WTC11 (cell line): ENCODE results near the gene BCAR3. TPM values are rescaled to one million over a fixed set of nuclear protein-coding genes. Genes with fewer than 3 reads are reported as not detected.

Experiments
- ATAC-seq: fragments of 200-7000 bp; cut with Tn5 transposase; 2 replicates; pipeline ENCODE4 v1.10.0; 2021; ENCODE audit warnings: mild to moderate bottlenecking, moderate library complexity
- CTCF ChIA-PET: fragments of 300-600 bp; sonication (Branson Sonifier 250); formaldehyde crosslinking; loops from one replicate; lab custom pipeline; 2021; ENCODE audit warnings: antibody characterized with exemption; lab: Charles Lee
- POLR2A ChIA-PET: fragments of 350-600 bp; sonication (Branson Sonifier 250); formaldehyde crosslinking; loops from one replicate; lab custom pipeline; 2021; ENCODE audit warnings: antibody characterized with exemption; lab: Charles Lee
- DNase-seq: peaks from one replicate; pipeline ENCODE4 v3.0.0; 2021; ENCODE audit warnings: low spot score
- H3K27ac Mint-ChIP-seq: 2 replicates; pipeline ENCODE4 v1.8.0; 2021; ENCODE audit warnings: mixed read lengths
- H3K27me3 Mint-ChIP-seq: 2 replicates; pipeline ENCODE4 v1.8.0; 2021; ENCODE audit warnings: low read depth, mild to moderate bottlenecking, moderate library complexity, mixed read lengths
- H3K36me3 Mint-ChIP-seq: 2 replicates; pipeline ENCODE4 v1.8.0; 2021; ENCODE audit warnings: mixed read lengths
- H3K4me1 Mint-ChIP-seq: 2 replicates; pipeline ENCODE4 v1.8.0; 2022; ENCODE audit warnings: mixed read lengths
- H3K4me3 Mint-ChIP-seq: 2 replicates; pipeline ENCODE4 v1.8.0; 2021; ENCODE audit warnings: mild to moderate bottlenecking, moderate library complexity, mixed read lengths
- H3K9me3 Mint-ChIP-seq: 2 replicates; pipeline ENCODE4 v1.8.0; 2021; ENCODE audit warnings: mixed read lengths
- GRHL2 ChIP-seq: fragments of 250-450 bp; sonication (Bioruptor Pico); IDR thresholded peaks from 2 replicates; pipeline ENCODE4 v1.8.0; 2022; ENCODE audit warnings: mild to moderate bottlenecking, moderate library complexity; ENCODE audit not compliant: insufficient replicate concordance, severe bottlenecking
- MAX ChIP-seq: sonication (generic); formaldehyde crosslinking; IDR thresholded peaks from 2 replicates; pipeline ENCODE4 v1.8.0; 2022; ENCODE audit warnings: mild to moderate bottlenecking, missing genetic modification reagents
- NFE2L1 ChIP-seq: sonication (generic); formaldehyde crosslinking; IDR thresholded peaks from 2 replicates; pipeline ENCODE4 v1.8.1; 2023; ENCODE audit warnings: missing genetic modification reagents
- NR1H2 ChIP-seq: sonication (generic); formaldehyde crosslinking; IDR thresholded peaks from 2 replicates; pipeline ENCODE4 v1.9.0; 2021; ENCODE audit warnings: mild to moderate bottlenecking, moderate library complexity, missing genetic modification reagents
- SMAD4 ChIP-seq: sonication (generic); formaldehyde crosslinking; IDR thresholded peaks from 2 replicates; pipeline ENCODE4 v1.8.0; 2022; ENCODE audit warnings: mild to moderate bottlenecking, missing genetic modification reagents
- TEAD4 ChIP-seq: sonication (generic); formaldehyde crosslinking; IDR thresholded peaks from 2 replicates; pipeline ENCODE4 v1.8.0; 2022; ENCODE audit warnings: mild to moderate bottlenecking, missing genetic modification reagents
- ZMAT4 ChIP-seq: fragments of 250-450 bp; sonication (Bioruptor Pico); IDR thresholded peaks from 2 replicates; pipeline ENCODE4 v1.9.0; 2021; ENCODE audit warnings: mild to moderate bottlenecking
- ZNF138 ChIP-seq: sonication (generic); formaldehyde crosslinking; conservative IDR thresholded peaks from 2 replicates; pipeline ENCODE4 v1.8.1; 2022; ENCODE audit warnings: mild to moderate bottlenecking, moderate library complexity, missing genetic modification reagents
- ZNF281 ChIP-seq: sonication (generic); formaldehyde crosslinking; IDR thresholded peaks from 2 replicates; pipeline ENCODE4 v1.8.0; 2023; ENCODE audit warnings: mild to moderate bottlenecking, missing genetic modification reagents
- ZNF317 ChIP-seq: sonication (generic); formaldehyde crosslinking; IDR thresholded peaks from 2 replicates; pipeline ENCODE4 v1.8.1; 2023; ENCODE audit warnings: low read depth, mild to moderate bottlenecking, moderate library complexity, missing genetic modification reagents, borderline replicate concordance
- ZNF396 ChIP-seq: fragments of 250-450 bp; sonication (Bioruptor Pico); IDR thresholded peaks from 2 replicates; pipeline ENCODE4 v1.8.0; 2021; ENCODE audit warnings: mild to moderate bottlenecking, moderate library complexity, borderline replicate concordance
- ZNF423 ChIP-seq: fragments of 250-450 bp; sonication (Bioruptor Pico); IDR thresholded peaks from 2 replicates; pipeline ENCODE4 v2.1.2; 2022; ENCODE audit warnings: mild to moderate bottlenecking, moderate library complexity
- ZNF671 ChIP-seq: fragments of 250-450 bp; sonication (Bioruptor Pico); IDR thresholded peaks from 2 replicates; pipeline ENCODE4 v1.8.0; 2021; ENCODE audit warnings: mild to moderate bottlenecking
- total RNA-seq: library from RNA; stranded (reverse); gene quantifications from 3 replicates; pipeline ENCODE4 v1.2.3, GENCODE V29; 2021
- TF ChIP-seq, protein P1 (sequence below): sonication (generic); formaldehyde crosslinking; IDR thresholded peaks from 2 replicates; pipeline ENCODE4 v1.8.1; 2022; ENCODE audit warnings: low read depth, missing genetic modification reagents, borderline replicate concordance
- TF ChIP-seq, protein P2 (sequence below): sonication (generic); formaldehyde crosslinking; IDR thresholded peaks from 2 replicates; pipeline ENCODE4 v1.8.0; 2022; ENCODE audit warnings: mild to moderate bottlenecking, missing genetic modification reagents
- TF ChIP-seq, protein P3 (sequence below): sonication (generic); formaldehyde crosslinking; IDR thresholded peaks from 2 replicates; pipeline ENCODE4 v1.8.1; 2023; ENCODE audit warnings: mild to moderate bottlenecking, moderate library complexity, missing genetic modification reagents
- TF ChIP-seq, protein P4 (sequence below): sonication (generic); formaldehyde crosslinking; IDR thresholded peaks from 2 replicates; pipeline ENCODE4 v1.8.1; 2022; ENCODE audit warnings: missing genetic modification reagents, borderline replicate concordance
- TF ChIP-seq, protein P5 (sequence below): sonication (generic); formaldehyde crosslinking; conservative IDR thresholded peaks from 2 replicates; pipeline ENCODE4 v1.8.1; 2022; ENCODE audit warnings: mild to moderate bottlenecking, missing genetic modification reagents

BCAR3 gene
- total RNA-seq, 1 experiment from 2014 or later = 14.8 TPM

GRCh38 chr1:93601686-93602085, 80.0 kb downstream of the BCAR3 start (continued):
- no peak for TF ChIP-seq ZNF138
- no peak for TF ChIP-seq ZNF671 (CRISPR knock-in tag)
- TF ChIP-seq, protein P1, sequence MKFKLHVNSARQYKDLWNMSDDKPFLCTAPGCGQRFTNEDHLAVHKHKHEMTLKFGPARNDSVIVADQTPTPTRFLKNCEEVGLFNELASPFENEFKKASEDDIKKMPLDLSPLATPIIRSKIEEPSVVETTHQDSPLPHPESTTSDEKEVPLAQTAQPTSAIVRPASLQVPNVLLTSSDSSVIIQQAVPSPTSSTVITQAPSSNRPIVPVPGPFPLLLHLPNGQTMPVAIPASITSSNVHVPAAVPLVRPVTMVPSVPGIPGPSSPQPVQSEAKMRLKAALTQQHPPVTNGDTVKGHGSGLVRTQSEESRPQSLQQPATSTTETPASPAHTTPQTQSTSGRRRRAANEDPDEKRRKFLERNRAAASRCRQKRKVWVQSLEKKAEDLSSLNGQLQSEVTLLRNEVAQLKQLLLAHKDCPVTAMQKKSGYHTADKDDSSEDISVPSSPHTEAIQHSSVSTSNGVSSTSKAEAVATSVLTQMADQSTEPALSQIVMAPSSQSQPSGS (CRISPR knock-in tag) = no peak
- no peak for TF ChIP-seq SMAD4 (CRISPR knock-in tag)
- no peak for TF ChIP-seq GRHL2 (CRISPR knock-in tag)
- no peak for TF ChIP-seq TEAD4 (CRISPR knock-in tag)

DNA sequence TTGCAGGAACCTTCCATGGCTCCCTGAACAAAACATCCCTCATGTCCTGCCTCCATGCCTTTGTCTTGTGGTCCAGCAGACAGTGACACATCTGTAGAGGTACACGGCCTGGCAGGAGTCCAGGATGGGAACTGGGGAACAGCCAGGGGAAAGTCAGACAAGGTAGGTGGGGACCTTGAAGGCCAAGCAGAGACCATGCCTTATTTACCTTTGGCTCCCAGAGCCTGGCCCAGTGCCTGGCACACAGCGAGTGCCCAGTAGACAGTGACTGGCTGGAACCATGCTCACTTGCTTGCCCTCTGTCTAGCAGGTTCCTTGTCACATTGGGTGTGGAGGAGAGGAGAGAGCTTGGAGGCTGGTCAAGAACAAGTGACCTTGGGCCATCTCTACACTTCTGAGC, 81.0 kb downstream of the BCAR3 start:
- Mint-ChIP-seq H3K9me3 (no peaks in the 10 kb centered on the region), H3K36me3 (no peaks in the 10 kb centered on the region), H3K4me1 (peaks cover 31% of the 10 kb centered on the region), H3K27ac (no peak overlapping the region), H3K27me3 (no peaks in the 10 kb centered on the region), H3K4me3 (no peak overlapping the region)
- ChIA-PET POLR2A (interaction anchor here (0.7 kb wide), 1 partner anchor 163 kb away, joined by 3 read pairs; no protein-coding TSS in a partner anchor), CTCF (interaction anchor here (0.6 kb wide), 1 partner anchor 36 kb away, joined by 4 read pairs; no protein-coding TSS in a partner anchor)
- no peak for TF ChIP-seq ZNF317 (CRISPR knock-in tag)
- no peak for TF ChIP-seq ZNF423 (CRISPR knock-in tag)
- TF ChIP-seq, protein P2, sequence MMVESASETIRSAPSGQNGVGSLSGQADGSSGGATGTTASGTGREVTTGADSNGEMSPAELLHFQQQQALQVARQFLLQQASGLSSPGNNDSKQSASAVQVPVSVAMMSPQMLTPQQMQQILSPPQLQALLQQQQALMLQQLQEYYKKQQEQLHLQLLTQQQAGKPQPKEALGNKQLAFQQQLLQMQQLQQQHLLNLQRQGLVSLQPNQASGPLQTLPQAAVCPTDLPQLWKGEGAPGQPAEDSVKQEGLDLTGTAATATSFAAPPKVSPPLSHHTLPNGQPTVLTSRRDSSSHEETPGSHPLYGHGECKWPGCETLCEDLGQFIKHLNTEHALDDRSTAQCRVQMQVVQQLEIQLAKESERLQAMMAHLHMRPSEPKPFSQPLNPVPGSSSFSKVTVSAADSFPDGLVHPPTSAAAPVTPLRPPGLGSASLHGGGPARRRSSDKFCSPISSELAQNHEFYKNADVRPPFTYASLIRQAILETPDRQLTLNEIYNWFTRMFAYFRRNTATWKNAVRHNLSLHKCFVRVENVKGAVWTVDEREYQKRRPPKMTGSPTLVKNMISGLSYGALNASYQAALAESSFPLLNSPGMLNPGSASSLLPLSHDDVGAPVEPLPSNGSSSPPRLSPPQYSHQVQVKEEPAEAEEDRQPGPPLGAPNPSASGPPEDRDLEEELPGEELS = no peak
- no peak for TF ChIP-seq ZNF396
- ATAC-seq = no peak
- no peak for DNase-seq

DNA sequence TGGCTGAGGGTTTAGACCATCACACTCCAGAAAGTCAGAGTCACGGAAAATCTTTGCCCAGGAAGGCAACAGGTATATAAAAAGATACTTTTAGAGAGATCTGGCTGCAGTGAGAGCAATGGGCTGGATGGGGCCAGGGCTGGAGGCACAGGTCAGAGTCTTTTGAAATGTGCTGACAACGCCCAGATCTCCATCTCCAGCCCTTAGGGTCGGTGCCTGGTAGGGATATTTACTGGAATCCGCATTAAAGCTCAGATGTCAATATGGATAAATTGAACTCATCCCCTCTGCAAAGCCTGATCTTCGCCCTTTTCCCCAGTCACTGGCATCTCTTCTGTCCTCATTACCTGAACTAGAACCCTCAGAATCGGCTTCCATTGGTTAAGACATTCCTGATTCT, 82.2 kb downstream of the BCAR3 start:
- Mint-ChIP-seq H3K27me3 (no peaks in the 10 kb centered on the region), H3K9me3 (no peaks in the 10 kb centered on the region), H3K4me3 (no peak overlapping the region), H3K36me3 (no peaks in the 10 kb centered on the region), H3K4me1 (peaks cover 42% of the 10 kb centered on the region), H3K27ac (no peak overlapping the region)
- ATAC-seq = no peak
- CTCF ChIA-PET = interaction anchor here (1.2 kb wide), 1 partner anchor 245 kb away, joined by 7 read pairs; no protein-coding TSS in a partner anchor
- POLR2A ChIA-PET = no interaction called here
- TF ChIP-seq, protein P3, sequence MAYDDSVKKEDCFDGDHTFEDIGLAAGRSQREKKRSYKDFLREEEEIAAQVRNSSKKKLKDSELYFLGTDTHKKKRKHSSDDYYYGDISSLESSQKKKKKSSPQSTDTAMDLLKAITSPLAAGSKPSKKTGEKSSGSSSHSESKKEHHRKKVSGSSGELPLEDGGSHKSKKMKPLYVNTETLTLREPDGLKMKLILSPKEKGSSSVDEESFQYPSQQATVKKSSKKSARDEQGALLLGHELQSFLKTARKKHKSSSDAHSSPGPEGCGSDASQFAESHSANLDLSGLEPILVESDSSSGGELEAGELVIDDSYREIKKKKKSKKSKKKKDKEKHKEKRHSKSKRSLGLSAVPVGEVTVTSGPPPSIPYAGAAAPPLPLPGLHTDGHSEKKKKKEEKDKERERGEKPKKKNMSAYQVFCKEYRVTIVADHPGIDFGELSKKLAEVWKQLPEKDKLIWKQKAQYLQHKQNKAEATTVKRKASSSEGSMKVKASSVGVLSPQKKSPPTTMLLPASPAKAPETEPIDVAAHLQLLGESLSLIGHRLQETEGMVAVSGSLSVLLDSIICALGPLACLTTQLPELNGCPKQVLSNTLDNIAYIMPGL (CRISPR knock-in tag) = no peak
- TF ChIP-seq MAX (CRISPR knock-in tag) (no peak), NR1H2 (CRISPR knock-in tag) (no peak)
- DNase-seq = no peak

DNA sequence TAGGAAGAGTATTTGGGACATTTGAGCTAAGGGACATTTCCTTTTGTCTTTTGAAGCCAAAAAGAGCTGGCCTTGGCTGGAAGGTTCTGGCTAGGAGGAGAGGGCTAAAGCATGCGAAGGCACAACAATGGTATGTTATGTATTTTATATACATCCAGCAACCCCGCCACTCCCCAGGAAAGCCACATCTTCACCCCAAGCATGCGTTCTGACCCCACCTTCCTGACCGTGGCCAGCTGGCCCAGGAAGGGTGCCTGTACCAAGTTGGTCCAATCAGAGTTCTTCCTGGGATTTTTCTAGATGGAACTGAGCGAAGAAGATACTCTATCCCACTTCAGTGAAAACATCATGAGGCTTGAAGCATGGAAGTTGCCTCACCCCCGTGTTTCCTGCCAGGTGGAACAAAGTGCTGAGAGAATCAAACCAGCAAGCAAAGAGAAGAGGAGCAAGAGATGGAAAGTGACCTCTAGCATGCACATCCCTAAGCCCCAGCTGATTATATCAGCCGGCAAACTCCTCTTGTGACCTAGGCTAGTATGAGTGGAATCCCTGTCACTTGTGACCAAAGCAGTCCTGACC, 82.7 kb downstream of the BCAR3 start:
- H3K36me3 Mint-ChIP-seq = no peaks in the 10 kb centered on the region
- TF ChIP-seq NFE2L1 (no peak), ZNF281 (CRISPR knock-in tag) (no peak), NR1H2 (CRISPR knock-in tag) (no peak), ZMAT4 (no peak)
- TF ChIP-seq, protein P4, sequence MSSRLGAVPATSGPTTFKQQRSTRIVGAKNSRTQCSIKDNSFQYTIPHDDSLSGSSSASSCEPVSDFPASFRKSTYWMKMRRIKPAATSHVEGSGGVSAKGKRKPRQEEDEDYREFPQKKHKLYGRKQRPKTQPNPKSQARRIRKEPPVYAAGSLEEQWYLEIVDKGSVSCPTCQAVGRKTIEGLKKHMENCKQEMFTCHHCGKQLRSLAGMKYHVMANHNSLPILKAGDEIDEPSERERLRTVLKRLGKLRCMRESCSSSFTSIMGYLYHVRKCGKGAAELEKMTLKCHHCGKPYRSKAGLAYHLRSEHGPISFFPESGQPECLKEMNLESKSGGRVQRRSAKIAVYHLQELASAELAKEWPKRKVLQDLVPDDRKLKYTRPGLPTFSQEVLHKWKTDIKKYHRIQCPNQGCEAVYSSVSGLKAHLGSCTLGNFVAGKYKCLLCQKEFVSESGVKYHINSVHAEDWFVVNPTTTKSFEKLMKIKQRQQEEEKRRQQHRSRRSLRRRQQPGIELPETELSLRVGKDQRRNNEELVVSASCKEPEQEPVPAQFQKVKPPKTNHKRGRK (CRISPR knock-in tag) = no peak
- TF ChIP-seq, protein P5, sequence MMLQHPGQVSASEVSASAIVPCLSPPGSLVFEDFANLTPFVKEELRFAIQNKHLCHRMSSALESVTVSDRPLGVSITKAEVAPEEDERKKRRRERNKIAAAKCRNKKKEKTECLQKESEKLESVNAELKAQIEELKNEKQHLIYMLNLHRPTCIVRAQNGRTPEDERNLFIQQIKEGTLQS = no peak
- TF ChIP-seq, all 79 proteins: peak for 0
- ChIA-PET POLR2A (no interaction called here), CTCF (interaction anchor here (1.0 to 1.8 kb wide), 3 partner anchors 14 to 245 kb away, joined by 3 to 7 read pairs (median 5); no protein-coding TSS in a partner anchor)
- ATAC-seq (no peak), DNase-seq (no peak)
- Mint-ChIP-seq H3K4me1 (peaks cover 47% of the 10 kb centered on the region), H3K27ac (no peak overlapping the region), H3K4me3 (no peak overlapping the region), H3K27me3 (no peaks in the 10 kb centered on the region), H3K9me3 (no peaks in the 10 kb centered on the region)
